HG02938 (cell line): ENCODE data around the gene RIPOR3.

Experiments used
- ATAC-seq: cut with Tn5 transposase; IDR thresholded peaks from one replicate; pipeline ENCODE4 v1.9.1; 2021; ENCODE audit warnings: mild to moderate bottlenecking, moderate library complexity; ENCODE audit not compliant: unreplicated experiment

Gene RIPOR3

GRCh38 chr20:50690650-50691572 is at the start of gene RIPOR3:
TSS of gene RIPOR3 (minus strand) at chr20:50691542. CDS start at chr20:50691128, 414 bp downstream.
- no peak for ATAC-seq

- ATAC-seq: no peak
Measured at GRCh38 chr20:50737352-50737751, 46.0 kb upstream of the RIPOR3 start.

GRCh38 chr20:50735813-50736212 is 44.5 kb upstream of the RIPOR3 start:
- no peak for ATAC-seq

- no peak for ATAC-seq
Measured at GRCh38 chr20:50734730-50735679, 43.7 kb upstream of the RIPOR3 start.

- no peak for ATAC-seq
Measured at GRCh38 chr20:50733644-50734349, 42.5 kb upstream of the RIPOR3 start.

GRCh38 chr20:50731930-50732690 is 40.8 kb upstream of the RIPOR3 start:
- ATAC-seq: no peak

- peak; percentile 84 for ATAC-seq
Measured at GRCh38 chr20:50731055-50731929, 40.0 kb upstream of the RIPOR3 start, which contains the start of gene PARD6B. TSS of gene PARD6B (plus strand) at chr20:50731580. CDS start at chr20:50731787, 207 bp downstream.

- no peak for ATAC-seq
Measured at GRCh38 chr20:50730765-50731054, 39.4 kb upstream of the RIPOR3 start.

GRCh38 chr20:50729901-50730764 is 38.8 kb upstream of the RIPOR3 start:
- no peak for ATAC-seq

GRCh38 chr20:50728981-50729874 is 37.9 kb upstream of the RIPOR3 start:
- no peak for ATAC-seq

GRCh38 chr20:50728486-50728980 is 37.2 kb upstream of the RIPOR3 start:
- ATAC-seq: no peak

GRCh38 chr20:50727792-50728485 is 36.6 kb upstream of the RIPOR3 start:
- ATAC-seq: no peak

GRCh38 chr20:50726955-50727791 is 35.8 kb upstream of the RIPOR3 start:
- ATAC-seq: no peak

- no peak for ATAC-seq
Measured at GRCh38 chr20:50725724-50726005, 34.3 kb upstream of the RIPOR3 start.

GRCh38 chr20:50724851-50725723 is 33.7 kb upstream of the RIPOR3 start:
- ATAC-seq: no peak
